OCI-LY1 (cell line): Measurements from ENCODE around the gene CHAD.

ENCODE experiments used
- H2AFZ ChIP-seq: fragments of 200-600 bp; sonication (generic), shearing (Covaris generic); 2 replicates; pipeline ENCODE4 v1.6.0; 2014; ENCODE audit warnings: antibody characterized with exemption, mild to moderate bottlenecking, low read length
- H3F3A ChIP-seq: fragments of 200-600 bp; sonication (generic), shearing (Covaris generic); 2 replicates; pipeline ENCODE4 v1.6.0; 2014; ENCODE audit warnings: mild to moderate bottlenecking, antibody characterized with exemption, low read length, moderate library complexity; ENCODE audit not compliant: insufficient read depth
- H3K27ac ChIP-seq: fragments of 200-600 bp; sonication (generic); 2 replicates; pipeline ENCODE4 v1.5.1; 2014; ENCODE audit warnings: low read length, mixed run types, mild to moderate bottlenecking, low read depth; ENCODE audit not compliant: poor library complexity, severe bottlenecking
- H3K27me3 ChIP-seq: fragments of 200-600 bp; sonication (generic); 2 replicates; pipeline ENCODE4 v1.6.0; 2014; ENCODE audit warnings: antibody characterized with exemption, mild to moderate bottlenecking, low read length, moderate library complexity; ENCODE audit not compliant: insufficient read depth
- H3K36me3 ChIP-seq: fragments of 200-600 bp; sonication (generic); 2 replicates; pipeline ENCODE4 v1.6.1; 2014; ENCODE audit warnings: mild to moderate bottlenecking, antibody characterized with exemption, low read length, moderate library complexity, mixed read lengths; ENCODE audit not compliant: insufficient read depth
- H3K4me1 ChIP-seq: fragments of 200-600 bp; sonication (generic); 2 replicates; pipeline ENCODE4 v1.5.1; 2014; ENCODE audit warnings: mild to moderate bottlenecking, low read length, moderate library complexity; ENCODE audit not compliant: insufficient read depth, severe bottlenecking
- H3K4me2 ChIP-seq: fragments of 200-600 bp; sonication (generic), shearing (Covaris generic); 2 replicates; pipeline ENCODE4 v1.6.1; 2014; ENCODE audit warnings: low read length
- H3K4me3 ChIP-seq: fragments of 200-600 bp; sonication (generic); 2 replicates; pipeline ENCODE4 v1.5.1; 2014; ENCODE audit warnings: low read length, low read depth, mild to moderate bottlenecking, mixed read lengths; ENCODE audit not compliant: poor library complexity, severe bottlenecking
- H3K79me2 ChIP-seq: fragments of 200-600 bp; shearing (Covaris generic); 2 replicates; pipeline ENCODE4 v1.6.1; 2016; ENCODE audit warnings: mixed run types, low read length, mixed read lengths; ENCODE audit not compliant: insufficient read depth
- H3K9ac ChIP-seq: fragments of 200-600 bp; sonication (generic), shearing (Covaris generic); 2 replicates; pipeline ENCODE4 v1.6.1; 2014; ENCODE audit warnings: mild to moderate bottlenecking, low read length, mixed read lengths
- H3K9me2 ChIP-seq: fragments of 200-600 bp; sonication (generic), shearing (Covaris generic); 2 replicates; pipeline ENCODE4 v1.6.1; 2014; ENCODE audit warnings: low read depth, mild to moderate bottlenecking, low read length, mixed read lengths
- H3K9me3 ChIP-seq: fragments of 200-600 bp; shearing (Covaris generic); 2 replicates; pipeline ENCODE4 v1.6.1; 2014; ENCODE audit warnings: low read length, mixed read lengths
- H4K20me1 ChIP-seq: fragments of 200-600 bp; sonication (generic), shearing (Covaris generic); 2 replicates; pipeline ENCODE4 v1.6.0; 2016; ENCODE audit warnings: mild to moderate bottlenecking, low read length; ENCODE audit not compliant: insufficient read depth
- EZH2 ChIP-seq: fragments of 200-600 bp; sonication (generic), shearing (Covaris generic); IDR thresholded peaks from 2 replicates; pipeline ENCODE4 v1.8.0; 2017; ENCODE audit warnings: borderline replicate concordance, mixed run types, mild to moderate bottlenecking, antibody characterized with exemption, low read length, moderate library complexity, mixed read lengths
- TF ChIP-seq, protein P1 (sequence below): fragments of 200-600 bp; sonication (generic), shearing (Covaris generic); IDR thresholded peaks from 2 replicates; pipeline ENCODE4 v1.5.1; 2017; ENCODE audit warnings: mild to moderate bottlenecking, antibody characterized with exemption, low read length, moderate library complexity, mixed read lengths

The CHAD gene

DNA sequence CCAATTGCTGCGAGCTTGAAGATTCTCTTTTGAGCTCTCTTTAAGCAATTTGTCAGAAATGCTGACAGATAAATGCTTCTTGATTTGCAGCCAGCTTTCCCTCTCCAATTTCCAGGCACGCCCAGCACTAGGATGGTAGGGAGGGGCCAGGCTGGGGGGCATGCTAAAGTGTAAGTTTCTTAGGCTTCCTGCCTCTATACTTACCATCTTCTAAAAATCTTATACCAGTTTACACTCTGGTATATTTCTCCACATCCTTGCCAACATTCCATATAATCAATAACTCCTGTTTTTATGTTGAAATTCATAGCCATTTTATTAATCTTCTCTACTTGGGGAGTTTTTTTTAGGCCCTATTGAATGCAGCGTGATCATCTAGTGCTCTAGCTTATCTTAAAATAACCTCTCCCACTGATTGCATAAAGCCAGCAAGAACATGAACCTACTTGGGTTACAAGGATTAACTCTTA, 25.1 kb downstream of the CHAD start:
- H3K9me3 ChIP-seq, result no peaks in the 10 kb centered on the region
- no peak overlapping the region for H3K4me2 ChIP-seq
- no peaks in the 10 kb centered on the region for H3F3A ChIP-seq
- H3K9ac ChIP-seq, result no peak overlapping the region
- H3K36me3 ChIP-seq, result no peaks in the 10 kb centered on the region
- H3K4me3 ChIP-seq, result no peak overlapping the region
- no peak overlapping the region for H2AFZ ChIP-seq
- no peaks in the 10 kb centered on the region for H3K4me1 ChIP-seq
- TF ChIP-seq EZH2, result no peak
- TF ChIP-seq, protein P1, sequence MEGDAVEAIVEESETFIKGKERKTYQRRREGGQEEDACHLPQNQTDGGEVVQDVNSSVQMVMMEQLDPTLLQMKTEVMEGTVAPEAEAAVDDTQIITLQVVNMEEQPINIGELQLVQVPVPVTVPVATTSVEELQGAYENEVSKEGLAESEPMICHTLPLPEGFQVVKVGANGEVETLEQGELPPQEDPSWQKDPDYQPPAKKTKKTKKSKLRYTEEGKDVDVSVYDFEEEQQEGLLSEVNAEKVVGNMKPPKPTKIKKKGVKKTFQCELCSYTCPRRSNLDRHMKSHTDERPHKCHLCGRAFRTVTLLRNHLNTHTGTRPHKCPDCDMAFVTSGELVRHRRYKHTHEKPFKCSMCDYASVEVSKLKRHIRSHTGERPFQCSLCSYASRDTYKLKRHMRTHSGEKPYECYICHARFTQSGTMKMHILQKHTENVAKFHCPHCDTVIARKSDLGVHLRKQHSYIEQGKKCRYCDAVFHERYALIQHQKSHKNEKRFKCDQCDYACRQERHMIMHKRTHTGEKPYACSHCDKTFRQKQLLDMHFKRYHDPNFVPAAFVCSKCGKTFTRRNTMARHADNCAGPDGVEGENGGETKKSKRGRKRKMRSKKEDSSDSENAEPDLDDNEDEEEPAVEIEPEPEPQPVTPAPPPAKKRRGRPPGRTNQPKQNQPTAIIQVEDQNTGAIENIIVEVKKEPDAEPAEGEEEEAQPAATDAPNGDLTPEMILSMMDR, result no peak
- H4K20me1 ChIP-seq, result no peaks in the 10 kb centered on the region
- no peak overlapping the region for H3K27ac ChIP-seq
- H3K27me3 ChIP-seq, result no peaks in the 10 kb centered on the region
- no peaks in the 10 kb centered on the region for H3K79me2 ChIP-seq
- no peaks in the 10 kb centered on the region for H3K9me2 ChIP-seq

GRCh38 chr17:50440838-50441829, 27.5 kb downstream of the CHAD start:
- Histone ChIP-seq H3K4me2 (no peak overlapping the region), H3K79me2 (no peaks in the 10 kb centered on the region), H3K27ac (no peak overlapping the region), H2AFZ (no peak overlapping the region), H3K9me2 (no peaks in the 10 kb centered on the region), H3K36me3 (no peaks in the 10 kb centered on the region), H3K9ac (no peak overlapping the region), H3K4me3 (no peak overlapping the region), H3K4me1 (no peaks in the 10 kb centered on the region), H3K27me3 (no peaks in the 10 kb centered on the region), H4K20me1 (no peaks in the 10 kb centered on the region), H3K9me3 (no peaks in the 10 kb centered on the region), H3F3A (no peaks in the 10 kb centered on the region)
- TF ChIP-seq, protein P1, result no peak
- no peak for TF ChIP-seq EZH2

DNA sequence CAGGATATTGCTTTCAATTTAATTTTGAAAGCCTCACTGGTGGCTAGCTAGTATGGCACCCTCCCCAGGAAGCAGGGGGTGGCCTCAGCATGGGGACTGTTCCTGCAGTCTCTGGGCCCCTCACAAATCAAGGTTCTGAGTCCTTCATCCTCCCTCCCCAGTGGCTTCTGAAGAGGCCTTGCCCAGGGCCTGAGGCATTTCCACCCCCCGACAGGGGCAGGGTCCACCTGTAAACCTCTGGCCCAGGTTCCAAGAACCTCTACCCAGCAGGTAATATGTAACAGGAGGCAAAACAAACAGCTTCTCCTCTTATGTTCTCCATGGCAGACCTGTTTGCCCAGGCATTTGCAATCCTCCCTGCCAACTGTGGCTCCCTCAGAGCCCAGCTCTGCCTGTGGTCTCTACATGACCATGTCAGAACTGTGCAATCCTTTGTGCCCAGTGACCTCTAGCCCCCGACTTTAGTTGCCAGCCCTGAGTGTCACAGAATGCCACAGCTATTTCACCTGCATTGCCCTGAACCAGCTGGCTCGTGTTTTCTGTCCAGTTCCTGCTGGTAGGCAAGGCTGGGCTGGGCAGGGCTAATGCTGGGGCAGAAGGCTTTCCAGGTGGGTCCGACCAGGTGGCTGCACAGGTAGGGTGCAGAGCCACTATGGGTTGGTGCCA, 28.4 kb downstream of the CHAD start:
- Histone ChIP-seq H2AFZ (no peak overlapping the region), H3K27me3 (no peaks in the 10 kb centered on the region), H3K4me1 (no peaks in the 10 kb centered on the region), H3K9me3 (no peaks in the 10 kb centered on the region), H3K36me3 (no peaks in the 10 kb centered on the region), H4K20me1 (no peaks in the 10 kb centered on the region), H3K4me2 (no peak overlapping the region), H3K9ac (no peak overlapping the region), H3F3A (no peaks in the 10 kb centered on the region), H3K79me2 (no peaks in the 10 kb centered on the region), H3K4me3 (no peak overlapping the region), H3K9me2 (no peaks in the 10 kb centered on the region), H3K27ac (no peak overlapping the region)
- TF ChIP-seq, protein P1, result no peak
- TF ChIP-seq EZH2, result no peak
